ENCODE measurements around the gene NCKAP5. TPM values are rescaled to one million over a fixed set of nuclear protein-coding genes. Genes with fewer than 3 reads are reported as not detected.

Gene NCKAP5
- total RNA-seq, 1 donor from 2014 or later = 0.87 TPM

GRCh38 chr2:133053541-133053940 is 514.7 kb downstream of the NCKAP5 start:
- no peak for TF ChIP-seq CTCF (IDR thresholded peaks at IDR 0.05)
- Mint-ChIP-seq H3K27me3 (ENCODE audit: low read depth) (no peaks in the 10 kb centered on the region), H3K4me3 (ENCODE audit: unreplicated experiment) (no peak overlapping the region), H3K36me3 (ENCODE audit: low read depth) (no peaks in the 10 kb centered on the region), H3K4me1 (ENCODE audit: low read depth) (peaks cover 3% of the 10 kb centered on the region), H3K9me3 (ENCODE audit: low read depth) (no peaks in the 10 kb centered on the region), H3K27ac (ENCODE audit: unreplicated experiment) (no peak overlapping the region)
- DNase-seq (ENCODE audit: low spot score) = no peak

- H3K4me1 Mint-ChIP-seq (ENCODE audit: low read depth) = no peaks in the 10 kb centered on the region
- no peaks in the 10 kb centered on the region for H3K9me3 Mint-ChIP-seq (ENCODE audit: low read depth)
- H3K4me3 Mint-ChIP-seq (ENCODE audit: unreplicated experiment) = no peak overlapping the region
- no peak overlapping the region for H3K27ac Mint-ChIP-seq (ENCODE audit: unreplicated experiment)
- H3K36me3 Mint-ChIP-seq (ENCODE audit: low read depth) = no peaks in the 10 kb centered on the region
- no peaks in the 10 kb centered on the region for H3K27me3 Mint-ChIP-seq (ENCODE audit: low read depth)
- no peak for TF ChIP-seq CTCF (IDR thresholded peaks at IDR 0.05)
- no peak for DNase-seq (ENCODE audit: low spot score)
These were observed 522.5 kb downstream of the NCKAP5 start for GRCh38 chr2:133045787-133046186.

GRCh38 chr2:133044556-133044955 is 523.7 kb downstream of the NCKAP5 start:
- Mint-ChIP-seq H3K9me3 (ENCODE audit: low read depth) (no peaks in the 10 kb centered on the region), H3K4me3 (ENCODE audit: unreplicated experiment) (no peak overlapping the region), H3K27ac (ENCODE audit: unreplicated experiment) (no peak overlapping the region), H3K36me3 (ENCODE audit: low read depth) (no peaks in the 10 kb centered on the region), H3K4me1 (ENCODE audit: low read depth) (no peaks in the 10 kb centered on the region), H3K27me3 (ENCODE audit: low read depth) (no peaks in the 10 kb centered on the region)
- no peak for DNase-seq (ENCODE audit: low spot score)
- no peak for TF ChIP-seq CTCF (IDR thresholded peaks at IDR 0.05)

- no peaks in the 10 kb centered on the region for H3K27me3 Mint-ChIP-seq (ENCODE audit: low read depth)
- DNase-seq (ENCODE audit: low spot score) = no peak
- H3K36me3 Mint-ChIP-seq (ENCODE audit: low read depth) = no peaks in the 10 kb centered on the region
- H3K4me1 Mint-ChIP-seq (ENCODE audit: low read depth) = no peaks in the 10 kb centered on the region
- no peak for TF ChIP-seq CTCF (IDR thresholded peaks at IDR 0.05)
- H3K4me3 Mint-ChIP-seq (ENCODE audit: unreplicated experiment) = no peak overlapping the region
- H3K9me3 Mint-ChIP-seq (ENCODE audit: low read depth) = peaks cover 28% of the 10 kb centered on the region
- H3K27ac Mint-ChIP-seq (ENCODE audit: unreplicated experiment) = no peak overlapping the region
These were observed 528.1 kb downstream of the NCKAP5 start for GRCh38 chr2:133040170-133040569.

- Mint-ChIP-seq H3K9me3 (ENCODE audit: low read depth) (peaks cover 33% of the 10 kb centered on the region), H3K4me3 (ENCODE audit: unreplicated experiment) (no peak overlapping the region), H3K27me3 (ENCODE audit: low read depth) (no peaks in the 10 kb centered on the region), H3K4me1 (ENCODE audit: low read depth) (no peaks in the 10 kb centered on the region), H3K27ac (ENCODE audit: unreplicated experiment) (no peak overlapping the region), H3K36me3 (ENCODE audit: low read depth) (no peaks in the 10 kb centered on the region)
- TF ChIP-seq CTCF (IDR thresholded peaks at IDR 0.05) = no peak
- DNase-seq (ENCODE audit: low spot score) = no peak
These were observed 528.7 kb downstream of the NCKAP5 start for GRCh38 chr2:133039531-133039930.

Measured in chondrocyte (in vitro differentiated cells).